Activated T-cell treated with anti-CD3 and anti-CD28 coated beads, Interleukin-2, amount 50 U/mL, for 72 hours (primary cell): Measurements from ENCODE around the gene HOXB6. TPM values are rescaled to one million over a fixed set of nuclear protein-coding genes. Genes with fewer than 3 reads are reported as not detected.
A peak's percentile ranks its signal among the peaks of the same experiment; 100 is the strongest.

Experiments
- ATAC-seq, 2 donors: fragments of 150-1000 bp; cut with Tn5 transposase; replicated peaks in 1 of 2; 2 replicates each; pipeline ENCODE4 v1.10.0; 2021; ENCODE audit warnings: moderate library complexity in 2 of 2, mild to moderate bottlenecking in 1 of 2
- DNase-seq, 2 donors: peaks; one replicate each; pipeline ENCODE4 v3.0.0; 2021 to 2022; ENCODE audit warnings: mixed read lengths in 1 of 2
- H3K27ac Mint-ChIP-seq: one replicate; pipeline ENCODE4 v1.8.0; 2022; ENCODE audit warnings: mild to moderate bottlenecking, moderate library complexity, mixed read lengths
- H3K27me3 Mint-ChIP-seq: one replicate; pipeline ENCODE4 v1.8.0; 2022; ENCODE audit warnings: low read depth, mixed read lengths
- H3K36me3 Mint-ChIP-seq, 2 donors: one replicate each; pipeline ENCODE4 v1.8.0; 2022; ENCODE audit warnings: mixed read lengths in 2 of 2, mild to moderate bottlenecking in 1 of 2; ENCODE audit not compliant: insufficient read depth in 2 of 2
- H3K4me1 Mint-ChIP-seq: one replicate; pipeline ENCODE4 v1.8.0; 2022; ENCODE audit warnings: low read depth, mixed read lengths
- H3K4me3 Mint-ChIP-seq, 2 donors: one replicate each; pipeline ENCODE4 v1.8.0; 2022; ENCODE audit warnings: mild to moderate bottlenecking in 2 of 2, mixed read lengths in 2 of 2, moderate library complexity in 2 of 2
- H3K9me3 Mint-ChIP-seq, 2 donors: one replicate each; pipeline ENCODE4 v1.8.0; 2022; ENCODE audit warnings: mixed read lengths in 2 of 2
- total RNA-seq, 2 donors: library from RNA; stranded (reverse); gene quantifications; one replicate each; pipeline ENCODE4 v1.2.3, GENCODE V29; 2022

The HOXB6 gene
- total RNA-seq, 2 donors from 2014 or later, result 0.24 to 0.51 TPM

DNA sequence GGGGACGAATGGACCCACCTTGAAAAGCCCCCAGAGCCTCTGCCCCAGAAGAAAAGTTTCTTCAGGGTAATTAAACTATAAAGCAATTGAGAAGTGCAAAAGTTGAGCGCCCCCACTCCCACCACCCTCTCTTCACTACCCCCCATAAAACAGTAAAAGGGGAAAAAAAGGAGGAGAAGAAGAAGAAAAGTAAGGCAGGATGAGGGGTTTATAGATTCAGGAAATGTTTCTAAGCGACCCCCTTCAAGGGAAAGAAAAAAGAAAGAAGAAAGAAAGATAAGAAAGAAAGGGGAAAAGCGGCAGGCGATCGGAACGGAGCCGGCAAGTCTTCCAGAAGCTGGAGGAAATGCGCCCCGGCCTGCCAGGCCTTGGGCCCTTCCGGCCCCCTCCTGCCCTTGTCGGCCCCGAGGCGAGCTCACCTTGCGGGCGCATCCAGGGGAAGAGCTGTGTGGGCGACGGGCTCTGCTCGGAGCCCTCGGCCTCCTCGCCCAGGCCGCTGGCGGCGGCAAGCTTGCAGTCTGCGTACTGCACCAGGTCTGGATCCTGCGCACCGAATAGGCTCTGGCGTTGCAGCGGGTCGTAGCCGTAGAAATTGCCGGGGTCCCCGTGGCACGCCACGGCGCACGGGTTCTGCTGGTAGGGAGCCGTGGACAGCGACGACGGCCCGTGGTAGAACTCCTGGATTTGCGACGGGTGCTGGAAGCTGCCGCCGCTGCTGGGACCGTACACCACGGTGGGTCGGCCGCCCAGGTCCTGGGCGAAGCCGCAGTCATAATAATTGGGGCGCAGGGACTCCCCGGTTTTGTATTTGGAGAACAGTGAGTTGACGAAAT, 9.3 kb upstream of the HOXB6 start:
- peaks cover 52% of the 10 kb centered on the region for H3K4me1 Mint-ChIP-seq
- peaks cover 0 to 2% of the 10 kb centered on the region in 2 donors for H3K36me3 Mint-ChIP-seq
- peaks cover 92% of the 10 kb centered on the region for H3K27me3 Mint-ChIP-seq
- H3K27ac Mint-ChIP-seq, result peak overlapping the region; percentile 92
- ATAC-seq, result peak; percentile 31 to 46
- H3K4me3 Mint-ChIP-seq, result peak overlapping the region; percentile 85 to 92
- peak; percentile 50 to 61 for DNase-seq
- H3K9me3 Mint-ChIP-seq, result no peaks in the 10 kb centered on the region

DNA sequence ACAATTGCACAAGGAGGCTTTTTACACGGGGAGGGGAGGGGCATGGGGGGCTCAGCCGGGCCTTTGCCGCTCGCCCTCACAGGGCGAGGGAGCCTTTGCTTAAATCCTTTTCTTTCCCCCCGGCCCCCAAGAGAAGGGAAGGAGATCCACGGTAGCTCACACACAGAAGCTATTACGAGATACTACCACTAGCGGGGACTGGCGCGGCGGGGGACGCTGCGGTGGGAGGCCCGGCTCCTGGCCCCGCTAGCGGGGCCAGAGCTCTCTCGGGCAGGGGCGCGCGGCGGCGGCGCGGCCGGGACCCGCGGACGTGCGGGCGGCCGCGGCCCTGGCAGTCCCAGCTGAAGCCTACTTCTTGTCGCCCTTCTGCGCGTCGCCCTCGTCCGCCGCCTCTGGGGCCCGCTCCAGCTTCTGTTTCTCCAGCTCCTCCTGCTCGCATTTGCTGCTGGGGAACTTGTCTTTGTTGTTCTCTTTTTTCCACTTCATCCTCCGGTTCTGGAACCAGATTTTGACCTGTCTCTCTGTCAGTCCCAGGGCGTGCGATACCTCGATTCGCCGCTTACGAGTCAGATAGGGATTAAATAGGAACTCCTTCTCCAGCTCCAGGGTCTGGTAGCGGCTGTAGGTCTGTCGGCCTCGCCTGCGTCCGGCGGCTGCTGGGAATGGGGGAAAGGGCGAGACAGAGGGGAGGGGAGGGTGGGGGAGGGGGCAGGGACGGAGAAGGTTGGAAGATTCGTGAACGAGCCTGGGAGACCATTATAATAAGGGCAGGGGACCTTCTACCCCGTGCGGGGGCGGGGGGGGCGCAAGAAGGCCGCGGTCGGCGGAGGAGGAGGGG, 8.3 kb upstream of the HOXB6 start:
- Mint-ChIP-seq H3K27ac (no peak overlapping the region), H3K27me3 (peaks cover 90% of the 10 kb centered on the region), H3K9me3 (no peaks in the 10 kb centered on the region), H3K4me3 (peak overlapping the region; percentile 85 to 98), H3K4me1 (peaks cover 52% of the 10 kb centered on the region), H3K36me3 (peaks cover 0 to 2% of the 10 kb centered on the region in 2 donors)
- DNase-seq (peak; percentile 63 to 66), ATAC-seq (peak; percentile 66 to 68)

GRCh38 chr17:48612456-48612853, 7.7 kb upstream of the HOXB6 start:
- H3K4me1 Mint-ChIP-seq, result peaks cover 48% of the 10 kb centered on the region
- peaks cover 0 to 2% of the 10 kb centered on the region in 2 donors for H3K36me3 Mint-ChIP-seq
- peak in 1 of 2 donors; percentile 22 for DNase-seq
- no peak overlapping the region for H3K27ac Mint-ChIP-seq
- peaks cover 90% of the 10 kb centered on the region for H3K27me3 Mint-ChIP-seq
- no peaks in the 10 kb centered on the region for H3K9me3 Mint-ChIP-seq
- ATAC-seq, result peak; percentile 7 to 8
- peak overlapping the region; percentile 85 to 98 for H3K4me3 Mint-ChIP-seq

DNA sequence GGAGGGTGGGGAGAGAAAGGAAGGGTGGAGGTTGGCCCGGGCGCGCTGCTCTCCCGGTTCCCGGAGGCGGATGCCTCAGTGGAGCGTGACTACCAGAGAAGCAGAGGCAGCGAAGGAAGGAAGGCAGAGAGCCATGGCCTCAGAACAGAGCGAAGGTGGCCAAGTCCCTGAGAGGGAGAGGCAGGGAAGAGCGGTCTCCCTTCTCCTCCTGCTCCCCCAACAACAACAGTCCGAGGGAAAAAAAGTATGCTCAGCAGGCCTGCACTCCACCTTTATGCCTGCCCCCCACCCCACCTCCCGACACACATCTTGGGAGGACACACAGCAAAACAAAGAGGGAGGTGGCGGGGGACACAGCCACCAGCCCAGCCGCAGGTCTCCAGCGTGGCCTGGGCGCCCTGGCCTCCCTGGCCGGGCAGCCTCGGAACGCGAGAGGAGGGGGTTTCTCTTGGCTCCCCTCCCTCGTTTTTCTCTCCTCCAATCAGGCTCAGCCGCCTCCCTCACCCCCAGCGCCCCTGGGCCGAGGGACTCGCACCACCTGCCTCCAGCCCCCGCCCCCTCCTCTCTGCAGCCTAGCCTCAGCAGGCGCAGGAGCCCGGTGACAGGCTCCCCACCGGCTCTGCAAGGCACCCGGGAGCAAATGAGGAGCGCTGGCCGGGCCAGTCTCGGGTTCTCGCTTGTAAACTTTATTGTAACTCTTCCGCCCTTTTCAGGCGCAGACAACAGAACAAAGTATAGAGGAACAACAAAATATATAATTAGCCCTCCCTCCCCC, 7.1 kb upstream of the HOXB6 start:
- H3K4me1 Mint-ChIP-seq, result peaks cover 44% of the 10 kb centered on the region

GRCh38 chr17:48611213-48611612, 6.4 kb upstream of the HOXB6 start:
- H3K27me3 Mint-ChIP-seq, result peaks cover 91% of the 10 kb centered on the region
- DNase-seq (no peak), ATAC-seq (peak; percentile 10 to 12)
- H3K9me3 Mint-ChIP-seq, result no peaks in the 10 kb centered on the region
- H3K36me3 Mint-ChIP-seq, result peaks cover 0 to 2% of the 10 kb centered on the region in 2 donors
- peaks cover 44% of the 10 kb centered on the region for H3K4me1 Mint-ChIP-seq
- H3K4me3 Mint-ChIP-seq, result peak overlapping the region; percentile 98 to 99
- H3K27ac Mint-ChIP-seq, result peak overlapping the region; percentile 76

More for the DNA sequence above, 7.1 kb upstream of the HOXB6 start:
- ATAC-seq (peak; percentile 29 to 45), DNase-seq (peak in 1 of 2 donors; percentile 35)
- Mint-ChIP-seq H3K9me3 (no peaks in the 10 kb centered on the region), H3K27me3 (peaks cover 90% of the 10 kb centered on the region), H3K4me3 (peak overlapping the region; percentile 98 to 99), H3K27ac (no peak overlapping the region), H3K36me3 (peaks cover 0 to 2% of the 10 kb centered on the region in 2 donors)

DNA sequence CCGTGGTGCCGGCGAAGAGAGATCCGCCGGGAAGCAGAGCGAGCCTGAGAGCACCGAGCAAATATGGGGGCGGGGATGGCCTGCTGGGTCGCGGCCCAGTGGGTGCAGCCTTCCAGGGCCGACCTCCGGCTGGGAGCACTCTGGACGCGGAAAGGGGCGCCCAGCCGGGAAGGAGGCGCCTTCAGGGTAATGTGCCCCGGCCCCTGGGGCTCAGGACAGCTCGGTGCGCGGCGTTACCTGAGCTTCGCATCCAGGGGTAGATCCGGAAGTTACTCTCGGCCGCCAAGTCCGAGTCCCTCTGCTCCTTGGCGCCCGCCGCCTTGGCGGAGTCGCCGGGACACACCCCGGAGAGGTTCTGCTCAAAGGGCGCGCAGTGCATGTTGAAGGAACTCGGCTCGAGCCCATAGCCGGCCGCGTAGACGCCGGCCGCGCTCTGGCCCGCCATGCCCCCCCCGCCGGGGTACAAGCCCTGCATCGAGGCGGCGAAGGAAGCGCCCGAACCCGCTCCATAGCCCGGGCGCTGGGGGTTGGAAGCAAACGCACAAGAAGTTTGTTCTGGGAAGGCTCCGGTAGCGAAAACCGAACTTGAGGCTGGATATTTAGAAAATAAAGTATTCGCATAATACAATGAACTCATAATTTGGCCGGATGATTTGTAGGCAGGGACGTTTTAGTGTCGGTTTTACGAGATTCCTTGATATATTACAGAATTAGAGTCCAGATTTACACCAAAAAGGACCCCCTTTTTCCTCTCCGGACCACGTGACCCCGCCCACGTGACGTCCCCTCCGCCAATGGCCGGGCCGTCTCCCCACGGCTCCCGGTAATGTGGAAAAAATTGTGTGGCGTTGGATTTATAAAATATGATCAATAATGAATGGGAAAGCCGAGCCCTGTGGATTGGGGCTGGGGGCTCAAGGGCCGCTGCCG, 5.8 kb upstream of the HOXB6 start, which contains the start of gene HOXB7:
Gene HOXB7 (minus strand): TSS at position 736 of the 930 bp plus-strand sequence. CDS start 99 bp downstream, at position 637.
- peak within 1 kb of the TSS; percentile 98 to 99 for H3K4me3 Mint-ChIP-seq
- H3K36me3 Mint-ChIP-seq, result peaks cover 0 to 2% of the 10 kb centered on the region in 2 donors
- peak within 1 kb of the TSS; percentile 76 for H3K27ac Mint-ChIP-seq
- ATAC-seq (peak; percentile 39 to 42), DNase-seq (peak; percentile 78 to 81)
- peaks cover 44% of the 10 kb centered on the region for H3K4me1 Mint-ChIP-seq
- H3K9me3 Mint-ChIP-seq, result no peaks in the 10 kb centered on the region
- H3K27me3 Mint-ChIP-seq, result peaks cover 91% of the 10 kb centered on the region

- Mint-ChIP-seq H3K9me3 (no peaks in the 10 kb centered on the region), H3K36me3 (peaks cover 0 to 2% of the 10 kb centered on the region in 2 donors), H3K4me3 (peak overlapping the region; percentile 98 to 99), H3K27me3 (peaks cover 91% of the 10 kb centered on the region), H3K27ac (no peak overlapping the region), H3K4me1 (peaks cover 40% of the 10 kb centered on the region)
- ATAC-seq, result no peak
- no peak for DNase-seq
These were observed 5.0 kb upstream of the HOXB6 start for GRCh38 chr17:48609759-48610281.

GRCh38 chr17:48609033-48609432, 4.2 kb upstream of the HOXB6 start:
- no peak for ATAC-seq
- peaks cover 91% of the 10 kb centered on the region for H3K27me3 Mint-ChIP-seq
- H3K4me3 Mint-ChIP-seq, result peak overlapping the region in 1 of 2 donors; percentile 53

GRCh38 chr17:48608494-48608834, 3.7 kb upstream of the HOXB6 start:
- no peaks in the 10 kb centered on the region for H3K9me3 Mint-ChIP-seq

More at GRCh38 chr17:48609033-48609432, 4.2 kb upstream of the HOXB6 start:
- H3K4me1 Mint-ChIP-seq, result peaks cover 36% of the 10 kb centered on the region
- no peak overlapping the region for H3K27ac Mint-ChIP-seq
- no peaks in the 10 kb centered on the region for H3K9me3 Mint-ChIP-seq
- DNase-seq, result no peak
- peaks cover 0 to 2% of the 10 kb centered on the region in 2 donors for H3K36me3 Mint-ChIP-seq

DNA sequence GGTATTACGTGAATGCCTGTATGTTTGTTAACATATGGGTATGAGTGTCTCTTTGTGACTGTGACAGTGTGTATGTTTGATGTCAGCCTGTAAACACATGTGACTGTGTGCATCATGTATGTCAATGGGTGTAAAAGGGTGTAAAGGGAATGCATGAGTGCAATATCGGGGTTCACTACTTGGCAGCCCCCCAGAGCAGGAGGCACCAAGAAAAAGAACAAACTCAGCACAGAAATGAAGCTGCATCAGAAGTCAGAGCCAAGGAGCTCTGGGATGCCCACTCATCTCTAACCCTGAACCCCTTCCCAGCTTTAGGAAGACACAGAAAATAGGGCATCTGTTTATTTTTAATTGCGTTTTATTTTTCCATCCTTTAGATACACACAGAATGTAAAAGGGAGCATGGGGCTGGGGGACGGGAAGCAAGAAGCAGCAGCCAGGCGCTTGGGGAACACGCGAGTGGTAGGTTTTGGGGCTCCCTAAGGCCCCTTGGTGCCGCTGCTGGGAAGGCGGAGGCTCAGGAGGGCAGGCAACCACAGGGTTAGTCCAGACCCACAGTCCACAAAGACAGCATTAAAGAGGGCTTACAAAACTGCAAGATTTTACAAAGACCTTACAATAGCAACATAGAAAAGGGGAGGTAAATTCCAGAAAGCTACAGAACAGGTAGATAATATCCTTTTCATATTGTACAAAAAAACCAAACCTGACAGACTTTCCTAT, 2.3 kb upstream of the HOXB6 start:
- no peaks in the 10 kb centered on the region for H3K9me3 Mint-ChIP-seq
- H3K4me3 Mint-ChIP-seq, result no peak overlapping the region
- peaks cover 26% of the 10 kb centered on the region for H3K4me1 Mint-ChIP-seq
- no peak overlapping the region for H3K27ac Mint-ChIP-seq
- ATAC-seq (no peak), DNase-seq (no peak)
- peaks cover 0 to 2% of the 10 kb centered on the region in 2 donors for H3K36me3 Mint-ChIP-seq
- peaks cover 90% of the 10 kb centered on the region for H3K27me3 Mint-ChIP-seq

More at GRCh38 chr17:48608494-48608834, 3.7 kb upstream of the HOXB6 start:
- ATAC-seq (no peak), DNase-seq (no peak)
- no peak overlapping the region for H3K4me3 Mint-ChIP-seq
- H3K36me3 Mint-ChIP-seq, result peaks cover 0 to 2% of the 10 kb centered on the region in 2 donors
- no peak overlapping the region for H3K27ac Mint-ChIP-seq
- H3K27me3 Mint-ChIP-seq, result peaks cover 90% of the 10 kb centered on the region
- H3K4me1 Mint-ChIP-seq, result peaks cover 30% of the 10 kb centered on the region
